Limb (tissue), 2 donors: ENCODE measurements around the gene GLG1.

Source experiments
- DNase-seq, 2 donors: peaks; one replicate each; pipeline ENCODE4 v3.0.0-alpha.2; 2016; ENCODE audit errors: extremely low spot score in 2 of 2

Gene GLG1

DNA sequence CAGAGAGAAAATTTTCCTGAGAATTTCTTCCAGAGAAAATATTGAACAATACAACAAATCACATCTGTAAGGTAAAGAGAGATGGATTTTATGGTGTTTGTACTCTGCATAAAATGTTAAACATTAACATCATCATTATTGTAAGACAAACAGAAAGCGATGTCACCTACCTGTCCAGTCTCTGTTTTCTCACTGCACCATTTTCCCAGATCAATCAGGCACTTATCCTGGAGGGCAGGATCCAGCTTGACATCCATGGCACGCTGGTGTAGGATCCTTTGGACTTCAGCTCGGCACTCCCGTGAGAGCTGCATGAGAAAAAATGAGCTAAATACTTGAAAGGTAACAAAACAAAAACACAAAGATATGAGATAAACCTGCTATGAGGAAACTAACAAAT lies 129.7 kb downstream of the GLG1 start:
- DNase-seq, result no peak

DNA sequence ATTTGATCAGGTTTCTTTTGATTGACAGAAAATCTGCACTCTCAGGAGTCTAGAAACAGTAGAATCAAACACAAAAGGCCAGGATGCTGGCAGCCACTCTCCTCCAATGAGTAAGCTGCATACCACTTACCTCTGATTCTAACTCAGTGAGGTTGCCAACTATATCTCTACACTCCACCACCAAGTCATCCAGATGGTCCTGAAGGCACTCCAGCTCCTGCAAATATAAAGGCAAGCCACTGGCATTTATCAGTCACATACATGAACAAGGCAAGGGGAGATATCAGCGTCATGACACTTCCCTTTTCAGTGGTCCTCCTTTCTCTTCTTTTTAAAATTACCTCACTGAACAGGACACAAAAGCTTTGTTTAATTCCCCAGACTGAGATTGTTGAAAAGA lies 132.5 kb downstream of the GLG1 start:
- DNase-seq, result no peak

DNA sequence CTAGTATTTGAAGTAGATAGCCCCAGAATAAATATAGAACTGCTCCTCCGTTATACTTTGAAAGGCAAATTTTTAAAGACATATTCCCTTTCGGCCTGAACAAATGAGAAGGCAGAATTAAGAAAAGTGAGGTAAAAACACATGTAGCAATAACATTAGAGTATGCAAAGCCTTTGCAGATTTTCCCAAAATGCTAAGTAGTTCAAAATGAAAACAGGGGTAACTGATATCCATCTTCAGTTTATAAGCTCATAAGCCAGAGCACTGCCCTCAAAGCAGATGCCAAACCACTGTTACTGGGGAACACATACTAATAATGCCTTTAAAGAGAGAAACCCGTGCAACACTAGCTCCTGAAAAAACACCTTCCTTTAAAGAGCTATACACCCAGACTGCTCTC lies 134.4 kb downstream of the GLG1 start:
- no peak for DNase-seq

DNA sequence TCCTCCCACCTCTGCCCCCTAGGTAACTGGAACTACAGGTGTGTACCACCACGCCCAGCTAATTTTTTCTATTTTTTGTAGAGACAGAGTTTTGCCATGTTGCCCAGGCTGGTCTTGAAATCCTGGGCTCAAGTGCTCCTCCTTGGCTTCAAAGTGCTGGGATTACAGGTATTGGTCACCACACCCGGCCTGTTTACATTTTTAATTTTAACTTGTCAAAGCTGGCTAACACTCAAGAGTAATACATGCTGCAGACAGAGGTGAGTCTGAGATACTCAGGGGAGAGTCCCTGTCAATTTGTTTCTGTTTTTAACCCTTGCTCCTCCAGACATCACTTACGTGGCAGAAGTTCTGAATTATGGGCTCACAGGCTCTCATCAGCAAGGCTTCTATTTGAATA lies 134.9 kb downstream of the GLG1 start:
- DNase-seq, result no peak

DNA sequence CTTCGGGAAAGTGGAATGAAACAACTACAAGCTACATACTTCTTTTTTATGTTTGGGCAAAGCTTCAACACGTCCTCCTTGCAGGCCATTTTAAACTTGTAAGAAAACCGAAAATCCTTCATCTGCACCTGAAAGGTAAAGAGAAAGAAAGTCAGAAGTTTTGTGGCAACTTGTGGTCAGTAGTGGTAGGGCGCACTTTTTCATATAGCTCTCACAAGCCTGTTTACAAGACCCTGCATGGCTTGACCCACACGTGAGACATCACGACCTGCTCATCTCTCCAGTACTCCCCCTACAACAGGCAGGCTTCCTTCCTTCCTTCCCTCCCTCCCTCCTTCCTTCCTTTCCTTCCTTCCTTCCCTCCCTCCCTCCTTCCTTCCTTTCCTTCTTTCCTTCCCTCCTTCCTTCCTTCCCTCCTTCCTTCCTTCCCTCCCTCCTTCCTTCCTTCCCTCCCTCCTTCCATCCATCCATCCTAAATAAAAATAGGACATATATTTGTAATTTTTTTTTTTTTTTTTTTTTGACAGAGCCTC lies 136.9 kb downstream of the GLG1 start:
- DNase-seq, result no peak

DNA sequence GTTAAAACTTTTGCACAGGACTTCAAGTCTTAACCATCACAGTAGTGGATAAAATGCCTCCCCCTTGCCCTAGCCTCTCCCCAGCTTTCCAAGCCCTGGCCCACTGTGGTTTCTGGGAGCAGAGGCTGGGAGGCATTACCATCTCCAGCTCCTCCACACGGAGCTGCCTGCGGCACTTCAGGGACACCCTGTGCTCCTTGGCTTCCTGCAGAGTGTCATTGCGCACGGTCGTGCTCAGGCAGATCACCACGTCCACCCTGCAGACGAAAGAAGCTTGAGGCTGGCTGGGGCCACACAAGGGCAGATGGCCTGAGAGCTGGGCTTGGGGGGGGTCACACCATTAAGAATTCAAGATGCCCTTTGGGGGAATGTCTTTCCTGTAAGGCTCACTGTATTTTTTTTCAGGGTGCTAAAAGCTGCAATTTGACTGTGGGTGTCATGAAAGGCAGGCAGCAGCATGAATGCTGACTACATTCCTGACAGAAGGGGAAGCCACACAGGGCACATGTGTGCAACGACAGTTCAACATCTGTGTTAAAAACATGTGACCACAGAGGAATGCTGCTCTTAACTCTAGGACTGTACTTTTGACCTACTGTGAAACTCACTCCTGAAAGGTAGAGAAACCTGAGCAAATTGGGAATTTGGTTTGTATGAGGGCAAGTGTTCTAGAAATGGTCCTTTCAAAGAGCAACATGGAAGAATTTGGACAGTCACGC lies 137.9 kb downstream of the GLG1 start:
- DNase-seq, result no peak

DNA sequence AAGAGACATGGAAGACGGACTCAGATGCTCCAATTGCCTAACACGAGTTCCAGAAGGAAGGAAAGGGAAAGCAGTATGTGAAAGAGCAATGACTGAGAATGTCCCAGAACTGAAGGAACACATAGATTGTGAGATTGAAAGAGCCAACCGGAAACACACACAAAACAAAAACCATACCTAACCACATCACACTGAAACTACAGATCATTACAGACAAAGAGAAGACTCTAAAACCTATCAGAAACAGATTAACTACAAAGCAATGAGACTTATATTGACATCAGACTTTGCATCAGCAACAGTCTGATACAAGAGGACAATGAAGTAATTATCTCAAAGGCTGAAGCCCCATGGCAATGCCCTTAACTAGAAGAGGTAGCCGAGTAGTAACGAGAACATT lies 140.0 kb downstream of the GLG1 start:
- DNase-seq, result no peak

DNA sequence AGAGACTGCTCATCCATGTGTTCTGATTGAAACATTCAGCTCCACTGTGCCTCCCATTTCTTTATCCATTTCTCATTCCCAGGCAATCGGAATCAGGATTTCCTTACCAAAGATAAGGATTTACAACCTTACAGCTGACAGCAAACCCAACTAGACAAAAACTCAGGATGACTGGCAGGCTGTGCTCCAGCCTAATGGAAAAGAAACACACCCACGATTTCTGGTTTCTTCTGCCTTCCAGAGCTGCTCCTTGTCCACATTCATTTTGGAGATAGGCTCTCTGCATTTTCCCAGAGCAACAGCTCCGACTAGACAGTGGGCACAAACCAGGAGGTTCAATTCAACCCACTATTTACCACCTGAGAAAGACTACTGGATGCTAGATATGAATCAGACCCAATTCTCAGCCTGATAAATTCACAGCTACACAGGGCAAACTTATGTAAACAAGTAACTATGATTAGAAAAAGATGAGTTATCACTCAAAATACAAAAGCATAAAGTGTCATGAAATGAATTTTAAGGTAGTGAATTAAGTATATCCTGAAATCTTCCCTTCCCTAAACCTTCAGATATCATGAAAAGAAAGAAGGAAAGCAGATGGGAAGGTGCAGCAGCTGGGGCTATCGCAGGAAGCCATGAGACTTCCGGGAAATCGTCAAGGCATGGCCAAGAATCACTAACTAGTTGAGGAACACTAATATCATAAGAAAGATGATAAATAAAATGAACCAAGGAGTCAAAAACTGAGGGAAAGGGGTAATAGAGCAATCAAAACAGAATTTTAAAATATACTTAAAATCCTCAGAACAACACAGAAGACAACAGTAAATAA lies 140.8 kb downstream of the GLG1 start:
- no peak for DNase-seq

DNA sequence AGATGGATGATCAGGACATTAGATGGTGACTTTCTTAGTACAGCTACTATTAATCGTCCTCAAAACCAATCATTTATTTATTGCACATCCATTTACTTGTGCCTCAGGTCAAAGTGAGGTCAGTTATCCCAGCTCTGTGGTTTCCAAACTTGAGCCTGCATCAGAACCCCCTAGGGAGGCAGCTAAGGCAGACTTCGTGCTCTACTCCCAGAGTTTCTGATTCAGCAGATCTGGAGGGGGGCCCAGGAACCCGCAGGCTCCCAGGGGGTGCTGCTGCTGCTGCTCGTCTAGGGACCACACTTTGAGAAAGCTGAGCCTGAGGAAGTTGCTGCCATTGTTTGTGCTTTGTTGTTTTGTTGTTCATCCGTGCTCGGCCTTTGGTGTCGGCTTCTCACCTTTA lies 141.6 kb downstream of the GLG1 start:
- DNase-seq, result no peak

DNA sequence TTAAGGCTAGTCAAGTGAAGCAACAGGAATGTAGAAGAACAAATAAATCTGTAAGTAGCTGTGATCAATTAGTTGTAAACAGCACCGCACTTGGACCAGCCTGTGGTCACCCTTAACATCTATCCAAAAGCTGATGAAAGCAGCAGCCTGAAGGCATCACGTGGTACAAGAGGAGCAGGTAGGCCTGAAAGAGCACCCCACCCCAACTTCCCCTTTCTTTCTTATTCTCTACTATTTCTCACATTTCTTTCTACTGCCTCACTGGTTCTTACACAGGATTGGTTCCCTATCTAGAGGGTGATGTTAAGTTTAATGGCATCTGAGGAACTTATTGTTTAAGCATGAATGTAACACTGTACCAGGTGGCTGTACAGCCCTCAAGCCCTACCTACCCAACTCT lies 143.0 kb downstream of the GLG1 start:
- no peak for DNase-seq

DNA sequence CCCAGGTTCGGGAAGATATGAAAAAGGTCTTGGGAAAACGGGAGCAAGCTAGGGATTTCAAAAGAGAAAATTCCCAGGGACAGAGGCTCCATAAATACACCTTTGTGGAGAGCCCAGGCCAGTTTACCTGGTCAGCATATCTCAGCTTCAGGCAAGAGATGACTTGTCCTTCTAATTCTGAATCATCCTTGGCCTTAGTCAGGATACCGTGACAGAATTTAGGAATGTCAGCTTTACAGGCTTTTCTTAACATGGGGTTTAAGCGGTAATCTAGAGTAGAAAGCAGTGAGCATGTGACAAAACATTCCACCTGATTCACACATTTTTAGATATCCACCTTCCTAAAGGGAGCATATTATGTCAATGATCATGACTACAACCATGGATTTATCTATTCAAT lies 144.6 kb downstream of the GLG1 start:
- no peak for DNase-seq

DNA sequence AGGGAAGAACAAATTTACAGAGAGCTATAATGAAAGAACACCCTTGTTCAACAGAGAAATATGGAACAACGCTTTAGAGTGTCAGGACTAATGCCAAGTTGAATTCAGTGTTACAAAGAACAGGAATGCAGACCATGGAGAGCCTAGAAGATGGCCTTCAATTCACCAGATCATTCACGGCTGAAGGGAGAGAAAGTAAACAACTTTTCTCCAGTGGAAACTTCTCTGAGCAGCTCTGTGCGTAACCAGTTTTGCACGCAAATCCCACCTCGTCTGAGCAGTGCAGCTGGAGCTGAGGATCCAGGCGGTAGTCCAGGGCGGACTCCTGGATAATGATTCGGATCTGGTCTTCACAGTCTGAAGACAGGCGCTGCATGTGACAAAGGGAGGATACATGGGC lies 145.1 kb downstream of the GLG1 start:
- no peak for DNase-seq

DNA sequence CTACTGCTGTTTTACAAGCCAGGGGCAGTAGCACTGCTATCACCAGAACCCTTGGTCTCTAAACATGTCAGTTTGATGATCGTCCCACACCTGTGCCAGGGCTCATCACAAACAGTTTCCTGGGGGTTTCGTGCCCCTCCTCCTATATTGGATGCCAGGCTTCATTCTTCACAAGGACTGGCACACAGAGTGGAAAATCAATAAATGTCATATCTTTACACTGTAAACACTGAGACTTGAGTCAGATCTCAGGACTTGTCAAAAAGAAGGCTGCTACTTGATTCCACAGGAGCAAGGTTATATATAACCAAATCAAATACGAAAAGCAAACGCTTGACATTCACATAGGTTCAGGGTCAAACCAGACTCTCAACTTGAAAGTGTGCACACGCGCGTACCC lies 146.4 kb downstream of the GLG1 start:
- no peak for DNase-seq

DNA sequence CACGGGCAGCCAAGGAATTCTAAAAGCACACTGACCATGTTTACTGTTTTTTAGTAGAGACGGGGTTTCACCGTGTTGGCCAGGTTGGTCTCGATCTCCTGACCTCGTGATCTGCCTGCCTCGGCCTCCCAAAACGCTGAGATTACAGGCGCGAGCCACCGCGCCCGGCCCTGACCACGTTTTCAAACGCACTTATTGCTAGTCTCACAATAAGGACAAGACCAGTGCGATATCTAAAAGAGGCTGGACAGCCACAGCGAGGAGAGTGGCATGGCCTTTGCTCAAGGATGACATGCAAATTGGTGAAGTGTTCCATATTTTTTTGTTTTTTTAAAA lies 150.7 kb downstream of the GLG1 start:
- no peak for DNase-seq

DNA sequence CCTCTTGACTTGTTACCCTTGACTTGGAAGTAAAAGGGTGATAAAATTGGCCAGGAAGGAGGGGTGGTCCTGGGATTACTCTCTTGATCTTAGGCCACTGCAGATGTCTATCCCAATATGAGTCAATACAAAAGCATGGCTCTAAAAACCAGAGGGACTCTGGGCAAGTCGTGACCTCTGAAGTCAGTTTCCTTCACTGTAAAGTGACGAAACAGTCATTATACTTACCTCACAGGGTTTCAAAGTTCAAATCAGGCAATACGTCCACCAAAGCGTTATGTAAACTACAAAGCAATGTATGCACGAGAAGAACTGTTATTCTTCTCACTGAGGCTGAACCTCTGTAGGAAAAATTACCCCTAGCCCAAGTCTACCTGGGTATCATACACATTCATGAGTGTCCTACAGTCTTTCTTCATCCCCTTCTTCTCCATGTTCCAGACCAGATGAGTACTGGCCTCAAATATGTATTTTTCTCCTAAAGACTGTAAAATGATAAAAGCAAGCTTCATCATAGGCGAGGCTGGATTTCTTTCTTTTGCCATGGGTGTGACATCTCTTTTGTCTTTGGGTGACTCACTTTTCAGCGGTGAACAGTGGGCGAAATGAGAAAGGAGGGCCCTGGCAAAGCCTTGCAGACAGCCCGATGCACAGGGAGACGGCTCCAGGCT lies 151.2 kb downstream of the GLG1 start:
- DNase-seq, result no peak

DNA sequence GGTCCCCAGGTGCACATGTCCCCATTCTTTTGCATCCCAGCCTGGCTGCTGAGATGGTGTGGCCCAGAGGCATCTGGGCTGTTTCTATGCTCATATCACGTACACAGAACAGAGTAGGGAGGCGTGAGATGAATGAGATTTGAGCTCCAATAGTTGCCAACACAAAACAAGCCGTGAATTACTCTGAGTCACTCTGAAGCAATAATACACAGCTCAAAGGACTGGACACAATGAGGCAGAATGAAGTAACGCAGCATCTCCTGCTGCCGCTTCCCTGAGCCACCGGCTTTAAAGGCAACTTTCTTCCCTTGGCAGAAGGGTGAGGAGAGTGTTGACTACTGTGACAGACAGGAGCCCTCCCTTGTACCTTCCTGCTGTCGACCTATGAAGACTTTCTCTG lies 151.7 kb downstream of the GLG1 start:
- DNase-seq, result no peak

DNA sequence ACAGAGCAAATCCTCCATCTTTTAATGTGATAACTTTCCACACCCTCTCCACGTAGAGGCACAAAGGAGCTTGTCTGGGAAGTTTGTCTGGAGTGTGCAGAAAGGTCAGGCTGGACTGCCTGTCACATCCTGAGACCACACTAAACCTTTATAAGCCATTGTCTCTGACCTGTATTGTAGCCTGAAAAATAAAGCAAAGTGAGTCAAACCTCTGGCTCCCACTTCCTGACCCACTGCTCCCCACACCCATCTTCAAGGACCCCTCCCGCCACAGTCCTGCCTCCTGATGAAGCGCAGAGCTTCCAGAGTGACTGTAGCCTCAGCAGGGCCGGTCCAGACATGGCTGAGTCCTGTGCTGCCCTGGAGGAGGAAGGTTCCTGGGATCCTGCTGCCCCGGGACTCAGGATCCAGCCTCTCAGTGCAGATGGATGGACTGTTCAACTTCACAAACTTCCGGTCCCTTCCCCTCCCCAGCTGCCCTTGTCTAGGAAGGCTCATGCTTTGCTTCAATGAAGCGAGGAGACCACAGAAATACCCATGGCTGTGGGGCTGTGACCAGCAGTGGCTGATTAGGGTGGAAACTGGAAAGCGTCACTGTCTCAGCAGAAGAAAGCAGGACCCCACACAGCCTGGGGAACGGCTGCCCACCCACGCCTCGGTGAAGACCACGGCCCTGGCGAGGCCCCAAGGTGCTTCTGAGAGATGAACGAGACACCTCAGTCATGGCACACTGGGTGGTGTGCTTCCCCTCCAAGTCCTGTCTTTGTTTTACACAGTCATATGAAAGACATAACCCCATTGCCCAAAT lies 154.8 kb downstream of the GLG1 start:
- DNase-seq, result no peak

DNA sequence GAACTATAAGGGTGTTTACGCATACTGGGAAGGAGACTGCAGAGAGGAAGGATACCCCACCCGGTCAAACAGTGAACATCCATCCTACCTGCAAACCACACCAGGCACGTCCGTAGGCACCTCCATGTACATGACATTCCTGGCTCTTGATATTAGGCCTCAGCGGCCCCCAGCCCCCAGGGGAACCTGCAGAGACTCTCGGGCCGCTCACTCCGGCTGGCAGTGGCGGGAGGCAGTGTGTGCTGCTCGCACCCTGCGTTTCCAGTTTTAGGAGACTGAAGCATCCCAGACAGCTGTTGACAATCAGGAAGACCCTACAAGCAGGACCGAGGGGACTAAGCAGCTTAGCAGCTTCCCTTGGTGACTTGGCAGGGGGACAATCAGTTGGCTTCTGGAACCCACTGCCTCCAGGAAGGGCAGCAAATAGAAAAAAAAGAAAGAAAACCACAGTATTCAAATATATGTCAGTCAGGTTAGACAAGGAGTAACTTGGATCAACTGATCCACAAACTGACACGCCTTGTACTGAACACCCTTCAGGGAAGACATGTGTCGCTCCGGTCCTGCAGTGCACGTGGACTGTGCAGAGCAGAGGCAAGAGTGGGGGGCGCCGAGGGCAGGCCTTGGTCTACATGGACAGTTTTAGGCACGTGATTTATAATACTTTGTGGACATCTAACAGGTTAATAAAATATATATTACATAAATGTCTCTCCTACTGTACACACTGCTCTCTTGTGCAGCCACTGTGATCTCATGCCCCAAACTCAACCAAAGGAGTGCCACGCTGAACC lies 155.8 kb downstream of the GLG1 start:
- DNase-seq, result no peak

DNA sequence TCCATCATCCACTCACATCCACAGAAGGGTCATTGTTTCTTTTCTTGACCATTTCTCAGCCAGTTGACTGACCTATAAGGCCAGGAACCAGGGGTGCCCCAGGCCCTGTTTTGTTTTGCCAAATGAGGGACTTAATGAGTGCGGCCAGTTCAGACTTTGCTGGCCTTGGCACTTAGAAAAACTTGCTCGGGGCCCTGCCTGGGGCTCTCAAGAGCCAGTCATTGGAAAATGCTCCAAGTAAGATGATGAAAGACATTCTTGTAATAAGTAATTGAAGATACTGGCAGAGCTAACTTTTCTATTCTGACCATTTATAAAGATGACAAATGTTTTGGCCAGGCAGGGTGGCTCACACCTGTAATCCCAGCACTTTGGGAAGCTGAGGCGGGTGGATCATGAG lies 156.7 kb downstream of the GLG1 start:
- DNase-seq, result no peak

DNA sequence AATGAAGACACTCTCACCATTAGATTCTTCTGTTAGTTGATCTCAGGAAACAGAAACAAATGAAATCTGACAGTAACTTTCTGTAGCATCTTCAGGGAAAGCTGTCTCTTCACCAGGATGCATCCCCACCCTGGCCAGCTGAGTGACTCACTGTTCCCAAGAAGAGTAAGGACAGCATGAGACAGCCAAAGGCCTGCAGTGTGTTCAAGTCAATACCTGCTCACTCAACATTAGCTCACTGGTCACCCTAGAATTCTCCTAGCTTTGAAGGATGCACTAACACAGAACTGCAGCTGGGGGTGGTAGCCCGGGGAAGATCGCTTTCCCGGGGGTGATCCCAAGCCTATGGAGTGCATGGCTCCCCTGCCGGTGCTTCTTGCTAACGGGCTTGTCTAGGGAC lies 157.4 kb downstream of the GLG1 start:
- no peak for DNase-seq

DNA sequence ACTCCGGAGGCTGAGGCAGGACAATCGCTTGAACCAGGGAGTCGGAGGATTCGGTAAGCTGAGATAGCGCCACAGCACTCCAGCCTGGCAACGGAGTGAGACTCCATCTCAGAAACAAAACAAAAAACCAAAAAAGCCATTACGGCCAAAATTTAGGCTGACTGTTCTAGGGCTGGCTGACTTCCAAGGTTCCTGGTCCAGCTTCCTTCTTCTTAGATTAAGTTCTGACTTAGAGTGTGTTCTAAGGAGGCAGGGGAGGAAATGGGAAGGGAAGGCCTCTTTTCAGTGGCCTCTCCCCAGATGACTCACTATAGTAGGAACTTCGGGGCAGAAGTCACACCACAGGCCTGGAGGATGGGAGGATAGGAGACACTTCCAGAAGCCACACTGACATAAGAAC lies 157.9 kb downstream of the GLG1 start:
- no peak for DNase-seq
